GM23338 (cell line): ENCODE data around the gene KRTAP12-2. TPM values are rescaled to one million over a fixed set of nuclear protein-coding genes. Genes with fewer than 3 reads are reported as not detected.

ENCODE experiments used
- ATAC-seq: fragments of 200-7000 bp; cut with Tn5 transposase; 3 replicates; pipeline ENCODE4 v1.9.1; 2020
- DNase-seq: peaks from one replicate; pipeline ENCODE4 v3.0.0-alpha.2; 2015; ENCODE audit warnings: low spot score
- H2AFZ ChIP-seq: fragments of 200-600 bp; sonication (generic); 2 replicates; pipeline ENCODE4 v1.8.0; 2016; ENCODE audit warnings: antibody characterized with exemption, mild to moderate bottlenecking, moderate library complexity
- H3F3A ChIP-seq: fragments of 200-600 bp; sonication (generic); replicated peaks from 2 replicates; pipeline ENCODE4 v1.8.0; 2017; ENCODE audit warnings: antibody characterized with exemption, mixed run types, low read depth
- H3K27ac ChIP-seq: fragments of 200-600 bp; sonication (generic); 2 replicates; pipeline ENCODE4 v1.6.1; 2016; ENCODE audit warnings: low read depth
- H3K27me3 ChIP-seq: fragments of 200-600 bp; sonication (generic); 2 replicates; pipeline ENCODE4 v1.8.0; 2016; ENCODE audit warnings: mild to moderate bottlenecking, mixed run types, moderate library complexity; ENCODE audit not compliant: insufficient read depth
- H3K36me3 ChIP-seq: fragments of 200-600 bp; sonication (generic); 2 replicates; pipeline ENCODE4 v1.8.0; 2016; ENCODE audit warnings: mild to moderate bottlenecking; ENCODE audit not compliant: insufficient read depth
- H3K4me1 ChIP-seq: fragments of 200-600 bp; sonication (generic); 2 replicates; pipeline ENCODE4 v1.8.0; 2016; ENCODE audit warnings: mild to moderate bottlenecking, moderate library complexity; ENCODE audit not compliant: insufficient read depth
- H3K4me2 ChIP-seq: fragments of 200-600 bp; sonication (generic); 2 replicates; pipeline ENCODE4 v1.7.1; 2017; ENCODE audit warnings: mixed run types
- H3K4me3 ChIP-seq: fragments of 200-600 bp; sonication (generic); 2 replicates; pipeline ENCODE4 v1.6.1; 2016; ENCODE audit warnings: mixed run types
- H3K79me2 ChIP-seq: fragments of 200-600 bp; sonication (generic); replicated peaks from 2 replicates; pipeline ENCODE4 v1.8.0; 2017; ENCODE audit warnings: mild to moderate bottlenecking; ENCODE audit not compliant: insufficient read depth
- H3K9me2 ChIP-seq: fragments of 200-600 bp; sonication (generic); 2 replicates; pipeline ENCODE4 v1.8.0; 2017; ENCODE audit not compliant: insufficient read depth
- H4K20me1 ChIP-seq: fragments of 200-600 bp; sonication (generic); replicated peaks from 2 replicates; pipeline ENCODE4 v1.8.0; 2017; ENCODE audit warnings: mild to moderate bottlenecking; ENCODE audit not compliant: insufficient read depth
- H3K27ac Mint-ChIP-seq: 2 replicates; pipeline ENCODE4 v1.8.0; 2020; ENCODE audit warnings: inconsistent platforms, mild to moderate bottlenecking, moderate library complexity, mixed read lengths
- H3K27me3 Mint-ChIP-seq: 3 replicates; pipeline ENCODE4 v1.8.0; 2022; ENCODE audit warnings: low read depth, mild to moderate bottlenecking, moderate library complexity, mixed read lengths, inconsistent platforms; ENCODE audit not compliant: insufficient read depth, poor library complexity
- H3K36me3 Mint-ChIP-seq: 3 replicates; pipeline ENCODE4 v1.8.0; 2021; ENCODE audit warnings: low read depth, mild to moderate bottlenecking, inconsistent platforms, moderate library complexity, mixed read lengths
- H3K4me1 Mint-ChIP-seq: 3 replicates; pipeline ENCODE4 v1.8.0; 2020; ENCODE audit warnings: mild to moderate bottlenecking, inconsistent platforms, mixed read lengths
- H3K4me3 Mint-ChIP-seq: 3 replicates; pipeline ENCODE4 v1.8.0; 2021; ENCODE audit warnings: moderate library complexity, mild to moderate bottlenecking, inconsistent platforms, mixed read lengths
- H3K9me3 Mint-ChIP-seq: 3 replicates; pipeline ENCODE4 v1.8.0; 2020; ENCODE audit warnings: moderate library complexity, mild to moderate bottlenecking, inconsistent platforms, mixed read lengths
- CREB1 ChIP-seq: fragments of 250-450 bp; sonication (Bioruptor Pico); IDR thresholded peaks from 2 replicates; pipeline ENCODE4 v1.5.0; 2020; ENCODE audit warnings: low read depth, mild to moderate bottlenecking, moderate library complexity
- ETS1 ChIP-seq: IDR thresholded peaks from 2 replicates; pipeline ENCODE4 v1.6.1; 2016; ENCODE audit warnings: antibody characterized with exemption
- EZH2 ChIP-seq: fragments of 200-600 bp; sonication (generic); IDR thresholded peaks from one replicate; pipeline ENCODE4 v1.8.0; 2017; ENCODE audit warnings: antibody characterized with exemption, mild to moderate bottlenecking, low read depth; ENCODE audit not compliant: unreplicated experiment
- EZH2phosphoT487 ChIP-seq: fragments of 200-600 bp; sonication (generic); IDR thresholded peaks from one replicate; pipeline ENCODE4 v1.8.1; 2018; ENCODE audit warnings: antibody characterized with exemption; ENCODE audit not compliant: unreplicated experiment
- JUNB ChIP-seq: IDR thresholded peaks from one replicate; pipeline ENCODE4 v1.6.1; 2016; ENCODE audit warnings: antibody characterized with exemption; ENCODE audit not compliant: unreplicated experiment
- NANOG ChIP-seq: IDR thresholded peaks from 2 replicates; pipeline ENCODE4 v1.6.1; 2016; ENCODE audit warnings: antibody characterized with exemption, borderline replicate concordance
- POLR2AphosphoS5 ChIP-seq: IDR thresholded peaks from 2 replicates; pipeline ENCODE4 v1.6.1; 2016; ENCODE audit warnings: antibody characterized with exemption, low read depth
- STAT1 ChIP-seq: IDR thresholded peaks from one replicate; pipeline ENCODE4 v1.6.1; 2016; ENCODE audit warnings: antibody characterized with exemption; ENCODE audit not compliant: unreplicated experiment
- ZNF114 ChIP-seq: fragments of 250-450 bp; sonication (Bioruptor Pico); IDR thresholded peaks from 2 replicates; pipeline ENCODE4 v1.5.0; 2020; ENCODE audit warnings: mild to moderate bottlenecking, moderate library complexity
- ZNF331 ChIP-seq: fragments of 250-450 bp; sonication (Bioruptor Pico); IDR thresholded peaks from 2 replicates; pipeline ENCODE4 v1.5.0; 2020; ENCODE audit warnings: low read depth, mild to moderate bottlenecking, moderate library complexity
- ZNF462 ChIP-seq: fragments of 250-450 bp; sonication (Bioruptor Pico); IDR thresholded peaks from 2 replicates; pipeline ENCODE4 v1.5.0; 2020; ENCODE audit warnings: mild to moderate bottlenecking, moderate library complexity
- polyA plus RNA-seq: library from polyadenylated mRNA; unstranded; fragments of >200 nt; fragmentation: Nextera tagmentation; extraction: Ambion mirVana; gene quantifications from 2 replicates; pipeline ENCODE4 v1.2.1, GENCODE V29; 2016
- total RNA-seq: library from RNA; depleted of rRNA; stranded (reverse); fragments of >200 nt; shearing (Covaris generic); gene quantifications from 2 replicates; pipeline ENCODE4 v1.2.3, GENCODE V29; 2014
- TF ChIP-seq, protein P1 (sequence below): IDR thresholded peaks from one replicate; pipeline ENCODE4 v1.6.1; 2018; ENCODE audit warnings: antibody characterized with exemption; ENCODE audit not compliant: unreplicated experiment
- TF ChIP-seq, protein P2 (sequence below), 2 experiments: fragments of 200-600 bp in 1 of 2; sonication (generic) in 1 of 2; conservative IDR thresholded peaks; 2 replicates each; pipeline versions ENCODE4 v1.5.1 to v1.6.1; 2016 to 2017; ENCODE audit warnings: antibody characterized with exemption in 2 of 2, low read depth in 2 of 2, mild to moderate bottlenecking in 2 of 2, moderate library complexity in 1 of 2

KRTAP12-2 gene
- total and polyA plus RNA-seq, 2 experiments from 2014 or later = not detected

DNA sequence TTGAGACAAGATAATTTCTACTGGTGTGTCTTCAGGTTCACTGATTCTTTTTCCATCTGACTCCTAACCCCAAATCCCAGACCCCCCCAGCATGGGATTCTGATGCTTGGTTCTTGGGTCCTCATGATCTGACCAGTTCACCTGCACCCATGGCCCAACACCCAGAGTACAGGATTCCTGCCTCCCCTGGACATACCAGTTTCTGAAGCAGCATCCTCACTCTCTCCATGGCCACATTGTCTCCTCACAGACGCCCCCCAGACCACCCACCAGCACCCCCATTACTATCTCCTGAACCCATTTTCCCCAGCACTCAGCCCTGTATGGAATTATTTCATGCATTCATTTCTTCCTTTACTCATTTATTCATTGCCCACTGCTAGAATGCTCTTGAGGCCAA lies 9.9 kb downstream of the KRTAP12-2 start:
- H3K27ac ChIP-seq = no peak overlapping the region
- H3K27ac Mint-ChIP-seq = no peak overlapping the region
- H2AFZ ChIP-seq = no peak overlapping the region
- TF ChIP-seq ZNF114 = no peak
- TF ChIP-seq JUNB = no peak
- TF ChIP-seq POLR2AphosphoS5 = no peak
- TF ChIP-seq EZH2 = no peak
- TF ChIP-seq ETS1 = no peak
- TF ChIP-seq, protein P1, sequence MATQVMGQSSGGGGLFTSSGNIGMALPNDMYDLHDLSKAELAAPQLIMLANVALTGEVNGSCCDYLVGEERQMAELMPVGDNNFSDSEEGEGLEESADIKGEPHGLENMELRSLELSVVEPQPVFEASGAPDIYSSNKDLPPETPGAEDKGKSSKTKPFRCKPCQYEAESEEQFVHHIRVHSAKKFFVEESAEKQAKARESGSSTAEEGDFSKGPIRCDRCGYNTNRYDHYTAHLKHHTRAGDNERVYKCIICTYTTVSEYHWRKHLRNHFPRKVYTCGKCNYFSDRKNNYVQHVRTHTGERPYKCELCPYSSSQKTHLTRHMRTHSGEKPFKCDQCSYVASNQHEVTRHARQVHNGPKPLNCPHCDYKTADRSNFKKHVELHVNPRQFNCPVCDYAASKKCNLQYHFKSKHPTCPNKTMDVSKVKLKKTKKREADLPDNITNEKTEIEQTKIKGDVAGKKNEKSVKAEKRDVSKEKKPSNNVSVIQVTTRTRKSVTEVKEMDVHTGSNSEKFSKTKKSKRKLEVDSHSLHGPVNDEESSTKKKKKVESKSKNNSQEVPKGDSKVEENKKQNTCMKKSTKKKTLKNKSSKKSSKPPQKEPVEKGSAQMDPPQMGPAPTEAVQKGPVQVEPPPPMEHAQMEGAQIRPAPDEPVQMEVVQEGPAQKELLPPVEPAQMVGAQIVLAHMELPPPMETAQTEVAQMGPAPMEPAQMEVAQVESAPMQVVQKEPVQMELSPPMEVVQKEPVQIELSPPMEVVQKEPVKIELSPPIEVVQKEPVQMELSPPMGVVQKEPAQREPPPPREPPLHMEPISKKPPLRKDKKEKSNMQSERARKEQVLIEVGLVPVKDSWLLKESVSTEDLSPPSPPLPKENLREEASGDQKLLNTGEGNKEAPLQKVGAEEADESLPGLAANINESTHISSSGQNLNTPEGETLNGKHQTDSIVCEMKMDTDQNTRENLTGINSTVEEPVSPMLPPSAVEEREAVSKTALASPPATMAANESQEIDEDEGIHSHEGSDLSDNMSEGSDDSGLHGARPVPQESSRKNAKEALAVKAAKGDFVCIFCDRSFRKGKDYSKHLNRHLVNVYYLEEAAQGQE = no peak
- no peak for TF ChIP-seq STAT1
- TF ChIP-seq ZNF462 = no peak
- no peak for TF ChIP-seq EZH2phosphoT487
- TF ChIP-seq, protein P2, sequence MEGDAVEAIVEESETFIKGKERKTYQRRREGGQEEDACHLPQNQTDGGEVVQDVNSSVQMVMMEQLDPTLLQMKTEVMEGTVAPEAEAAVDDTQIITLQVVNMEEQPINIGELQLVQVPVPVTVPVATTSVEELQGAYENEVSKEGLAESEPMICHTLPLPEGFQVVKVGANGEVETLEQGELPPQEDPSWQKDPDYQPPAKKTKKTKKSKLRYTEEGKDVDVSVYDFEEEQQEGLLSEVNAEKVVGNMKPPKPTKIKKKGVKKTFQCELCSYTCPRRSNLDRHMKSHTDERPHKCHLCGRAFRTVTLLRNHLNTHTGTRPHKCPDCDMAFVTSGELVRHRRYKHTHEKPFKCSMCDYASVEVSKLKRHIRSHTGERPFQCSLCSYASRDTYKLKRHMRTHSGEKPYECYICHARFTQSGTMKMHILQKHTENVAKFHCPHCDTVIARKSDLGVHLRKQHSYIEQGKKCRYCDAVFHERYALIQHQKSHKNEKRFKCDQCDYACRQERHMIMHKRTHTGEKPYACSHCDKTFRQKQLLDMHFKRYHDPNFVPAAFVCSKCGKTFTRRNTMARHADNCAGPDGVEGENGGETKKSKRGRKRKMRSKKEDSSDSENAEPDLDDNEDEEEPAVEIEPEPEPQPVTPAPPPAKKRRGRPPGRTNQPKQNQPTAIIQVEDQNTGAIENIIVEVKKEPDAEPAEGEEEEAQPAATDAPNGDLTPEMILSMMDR (conservative IDR thresholded peaks at IDR 0.05; ENCODE audit: low read depth in 2 of 2) = no peak
- no peak for TF ChIP-seq NANOG
- no peak for TF ChIP-seq CREB1 (CRISPR knock-in tag)
- TF ChIP-seq ZNF331 (CRISPR knock-in tag) = no peak
- H3K4me1 ChIP-seq = peaks cover 31% of the 10 kb centered on the region
- no peaks in the 10 kb centered on the region for H3K79me2 ChIP-seq
- H3K4me3 ChIP-seq = no peak overlapping the region
- H3K9me2 ChIP-seq = no peaks in the 10 kb centered on the region
- ATAC-seq = no peak
- no peaks in the 10 kb centered on the region for H3K27me3 ChIP-seq
- no peaks in the 10 kb centered on the region for H3K36me3 ChIP-seq
- H3K4me1 Mint-ChIP-seq = peaks cover 30% of the 10 kb centered on the region
- no peaks in the 10 kb centered on the region for H4K20me1 ChIP-seq
- 0 out of 2 replicates have a peak, but pooled peaks cover 3% of the 10 kb centered on the region for H3F3A ChIP-seq
- H3K27me3 Mint-ChIP-seq = peaks cover 10% of the 10 kb centered on the region
- DNase-seq = no peak
- peaks cover 21% of the 10 kb centered on the region for H3K9me3 Mint-ChIP-seq
- H3K4me3 Mint-ChIP-seq = no peak overlapping the region
- peaks cover 9% of the 10 kb centered on the region; the same call in 2 of the 3 replicates for H3K36me3 Mint-ChIP-seq
- H3K4me2 ChIP-seq = no peak overlapping the region
